Measurements from ENCODE around the gene ORM1. TPM values are rescaled to one million over a fixed set of nuclear protein-coding genes. Genes with fewer than 3 reads are reported as not detected.
"Not testable (repeated sequence)": the region's sequence is repeated elsewhere in the genome, so short reads cannot be mapped to it uniquely, and the experiment has no call there.

The ORM1 gene
- polyA plus RNA-seq, 3 donors = 2.2 to 4.9 (median 2.8) TPM

- Mint-ChIP-seq H3K36me3 (no peaks in the 10 kb centered on the region), H3K4me3 (no peak overlapping the region), H3K27ac (no peak overlapping the region), H3K27me3 (ENCODE audit: low read depth in 3 of 3) (peaks cover 0 to 5% (median 0%) of the 10 kb centered on the region in 3 donors), H3K4me1 (peaks cover 4% of the 10 kb centered on the region), H3K9me3 (peaks cover 0 to 2% (median 0%) of the 10 kb centered on the region in 7 donors)
- Histone ChIP-seq H3K4me1 (ENCODE audit: control insufficient read depth in 1 of 2, insufficient read depth in 2 of 2, low read length in 2 of 2) (peaks cover 0 to 3% of the 10 kb centered on the region in 2 donors), H3K36me3 (replicated peaks in 1 of 2; ENCODE audit: control insufficient read depth in 1 of 2, insufficient read depth in 2 of 2, low read length in 2 of 2) (peaks cover 0 to 6% of the 10 kb centered on the region in 2 donors), H3K4me2 (replicated peaks; ENCODE audit: extremely low read depth, low read length, poor library complexity, severe bottlenecking) (no peak overlapping the region), H3K27me3 (ENCODE audit: control insufficient read depth in 2 of 2, insufficient read depth in 2 of 2, low read length in 2 of 2) (no peaks in the 10 kb centered on the region), H3K27ac (ENCODE audit: low read depth in 1 of 2, low read length in 2 of 2) (no peak overlapping the region), H4K20me1 (ENCODE audit: insufficient read depth, low read length) (no peaks in the 10 kb centered on the region), H3K79me2 (ENCODE audit: insufficient read depth, low read length) (no peaks in the 10 kb centered on the region), H2AFZ (ENCODE audit: insufficient read depth, low read depth, low read length, poor library complexity, severe bottlenecking) (no peak overlapping the region), H3K9ac (ENCODE audit: insufficient read depth, low read length, poor library complexity, severe bottlenecking) (no peak overlapping the region), H3K4me3 (replicated peaks in 1 of 3; ENCODE audit: low read depth in 2 of 3, low read length in 3 of 3) (no peak overlapping the region), H3K9me3 (replicated peaks in 1 of 2; ENCODE audit: control insufficient read depth in 1 of 2, insufficient read depth in 1 of 2, low read length in 2 of 2) (peaks cover 0 to 5% of the 10 kb centered on the region in 2 donors)
- 94% methylated on average over 5 of the region's 8 CpGs for WGBS (ENCODE audit: insufficient coverage)
- TF ChIP-seq CTCF (IDR thresholded peaks at IDR 0.05) = no peak
- DNase-seq = no peak
- intact Hi-C loops (cut with micrococcal nuclease) = no loop called here
These were observed 1.6 kb downstream of the ORM1 start for GRCh38 chr9:114324492-114324891.

DNA sequence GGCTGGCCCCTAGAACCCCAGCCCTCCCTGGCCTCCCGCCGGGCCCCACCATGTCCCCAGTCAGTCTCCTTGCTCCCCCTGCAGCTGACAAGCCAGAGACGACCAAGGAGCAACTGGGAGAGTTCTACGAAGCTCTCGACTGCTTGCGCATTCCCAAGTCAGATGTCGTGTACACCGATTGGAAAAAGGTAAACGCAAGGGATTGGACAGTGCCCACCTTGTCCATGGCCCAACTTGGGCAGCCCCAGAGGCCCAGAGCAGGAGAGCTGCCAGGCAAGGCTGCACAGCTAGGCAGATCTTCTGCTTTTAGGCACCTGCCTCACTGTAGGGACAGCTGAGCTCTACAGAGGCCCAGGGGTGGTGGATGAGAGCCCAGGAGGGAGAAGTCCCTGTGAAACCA, 2.1 kb downstream of the ORM1 start:
- H3K4me1 ChIP-seq (ENCODE audit: control insufficient read depth in 1 of 2, insufficient read depth in 2 of 2, low read length in 2 of 2); DNase-seq; H3K4me1 Mint-ChIP-seq; H3K27ac ChIP-seq (ENCODE audit: low read depth in 1 of 2, low read length in 2 of 2); H3K4me3 ChIP-seq (replicated peaks in 1 of 3; ENCODE audit: low read depth in 2 of 3, low read length in 3 of 3); H3K27me3 Mint-ChIP-seq (ENCODE audit: low read depth in 3 of 3); H3K27me3 ChIP-seq (ENCODE audit: control insufficient read depth in 2 of 2, insufficient read depth in 2 of 2, low read length in 2 of 2); intact Hi-C loops (cut with micrococcal nuclease); H2AFZ ChIP-seq (ENCODE audit: insufficient read depth, low read depth, low read length, poor library complexity, severe bottlenecking); H3K9me3 Mint-ChIP-seq; H3K79me2 ChIP-seq (ENCODE audit: insufficient read depth, low read length); H3K9ac ChIP-seq (ENCODE audit: insufficient read depth, low read length, poor library complexity, severe bottlenecking); H3K27ac Mint-ChIP-seq; H4K20me1 ChIP-seq (ENCODE audit: insufficient read depth, low read length); H3K9me3 ChIP-seq (replicated peaks in 1 of 2; ENCODE audit: control insufficient read depth in 1 of 2, insufficient read depth in 1 of 2, low read length in 2 of 2); H3K36me3 ChIP-seq (replicated peaks in 1 of 2; ENCODE audit: control insufficient read depth in 1 of 2, insufficient read depth in 2 of 2, low read length in 2 of 2); H3K36me3 Mint-ChIP-seq; H3K4me2 ChIP-seq (replicated peaks; ENCODE audit: extremely low read depth, low read length, poor library complexity, severe bottlenecking); H3K4me3 Mint-ChIP-seq: not testable (repeated sequence)
- 100% methylated on average over 6 of the region's 9 CpGs for WGBS (ENCODE audit: insufficient coverage)

GRCh38 chr9:114325684-114326254, 2.9 kb downstream of the ORM1 start:
- H2AFZ ChIP-seq (ENCODE audit: insufficient read depth, low read depth, low read length, poor library complexity, severe bottlenecking); H3K4me1 Mint-ChIP-seq; H3K27ac ChIP-seq (ENCODE audit: low read depth in 1 of 2, low read length in 2 of 2); H3K9me3 ChIP-seq (replicated peaks in 1 of 2; ENCODE audit: control insufficient read depth in 1 of 2, insufficient read depth in 1 of 2, low read length in 2 of 2); H3K27ac Mint-ChIP-seq; H3K36me3 Mint-ChIP-seq; H3K9ac ChIP-seq (ENCODE audit: insufficient read depth, low read length, poor library complexity, severe bottlenecking); H4K20me1 ChIP-seq (ENCODE audit: insufficient read depth, low read length); H3K79me2 ChIP-seq (ENCODE audit: insufficient read depth, low read length); H3K9me3 Mint-ChIP-seq; H3K27me3 Mint-ChIP-seq (ENCODE audit: low read depth in 3 of 3); H3K4me3 Mint-ChIP-seq; intact Hi-C loops (cut with micrococcal nuclease); H3K36me3 ChIP-seq (replicated peaks in 1 of 2; ENCODE audit: control insufficient read depth in 1 of 2, insufficient read depth in 2 of 2, low read length in 2 of 2); H3K4me1 ChIP-seq (ENCODE audit: control insufficient read depth in 1 of 2, insufficient read depth in 2 of 2, low read length in 2 of 2); DNase-seq; H3K4me3 ChIP-seq (replicated peaks in 1 of 3; ENCODE audit: low read depth in 2 of 3, low read length in 3 of 3); H3K4me2 ChIP-seq (replicated peaks; ENCODE audit: extremely low read depth, low read length, poor library complexity, severe bottlenecking); H3K27me3 ChIP-seq (ENCODE audit: control insufficient read depth in 2 of 2, insufficient read depth in 2 of 2, low read length in 2 of 2): not testable (repeated sequence)
- WGBS (ENCODE audit: insufficient coverage) = no CpG with 5 or more reads among the region's 3 CpGs
